Activated T-cell treated with anti-CD3 and anti-CD28 coated beads, Interleukin-2, amount 50 U/mL, for 24 hours (primary cell): ENCODE results near the gene KLF11.

Experiments
- DNase-seq: peaks from one replicate; pipeline ENCODE4 v3.0.0-alpha.2; 2020
- H3K27ac Mint-ChIP-seq: 2 replicates; pipeline ENCODE4 v1.8.0; 2020; ENCODE audit warnings: mild to moderate bottlenecking, mixed read lengths
- H3K27me3 Mint-ChIP-seq: 2 replicates; pipeline ENCODE4 v1.8.0; 2020; ENCODE audit warnings: mixed read lengths
- H3K36me3 Mint-ChIP-seq: 2 replicates; pipeline ENCODE4 v1.8.0; 2020; ENCODE audit warnings: low read depth, mixed read lengths
- H3K4me1 Mint-ChIP-seq: 2 replicates; pipeline ENCODE4 v1.8.0; 2020; ENCODE audit warnings: low read depth, mixed read lengths
- H3K4me3 Mint-ChIP-seq: 2 replicates; pipeline ENCODE4 v1.8.0; 2020; ENCODE audit warnings: mild to moderate bottlenecking, moderate library complexity, mixed read lengths
- H3K9me3 Mint-ChIP-seq: 2 replicates; pipeline ENCODE4 v1.8.0; 2020; ENCODE audit warnings: mixed read lengths

Gene KLF11

DNA sequence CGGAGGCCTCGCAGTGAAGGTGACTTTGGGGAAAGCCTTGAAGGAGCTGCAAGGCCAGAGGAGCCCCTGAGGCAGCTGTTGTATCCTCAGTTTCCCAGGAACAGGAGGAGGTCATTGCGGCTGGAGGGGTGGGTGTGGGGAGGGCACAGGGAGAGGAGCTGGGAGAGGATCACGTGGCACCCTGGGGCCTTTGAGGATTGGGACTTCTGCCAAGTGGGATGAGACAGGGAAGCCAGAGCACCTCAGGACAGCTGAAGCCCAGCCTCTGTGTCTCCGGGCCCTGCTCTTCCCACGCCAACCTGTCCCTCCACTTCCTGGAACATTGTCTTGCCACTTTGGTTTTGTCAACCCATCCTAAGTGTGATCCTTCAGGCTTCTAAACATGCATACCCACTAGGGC, 59.8 kb downstream of the KLF11 start:
- Mint-ChIP-seq H3K27ac (no peak overlapping the region), H3K4me3 (no peak overlapping the region), H3K27me3 (peaks cover 2% of the 10 kb centered on the region), H3K4me1 (no peaks in the 10 kb centered on the region), H3K36me3 (no peaks in the 10 kb centered on the region), H3K9me3 (peaks cover 7% of the 10 kb centered on the region)
- DNase-seq: no peak
